HepG2 (cell line): ENCODE measurements around the gene LZTS2.

Source experiments
- CC2D1A ChIP-seq: sonication (generic); formaldehyde crosslinking; IDR thresholded peaks from 2 replicates; pipeline ENCODE4 v1.8.1; 2023; ENCODE audit warnings: mild to moderate bottlenecking, missing genetic modification reagents
- E2F5 ChIP-seq: sonication (generic); formaldehyde crosslinking; conservative IDR thresholded peaks from 2 replicates; pipeline ENCODE4 v1.4.0; 2020; ENCODE audit warnings: missing genetic modification reagents
- FUBP1 ChIP-seq: sonication (generic); formaldehyde crosslinking; IDR thresholded peaks from 2 replicates; pipeline ENCODE4 v1.5.1; 2020; ENCODE audit warnings: missing genetic modification reagents, mild to moderate bottlenecking, borderline replicate concordance
- GATAD1 ChIP-seq: IDR thresholded peaks from 2 replicates; pipeline ENCODE4 v1.6.1; 2016; ENCODE audit warnings: missing genetic modification reagents, missing compliant biosample characterization
- MXD4 ChIP-seq: IDR thresholded peaks from 2 replicates; pipeline ENCODE4 v1.6.1; 2016; ENCODE audit warnings: mild to moderate bottlenecking, missing biosample characterization, missing genetic modification reagents
- ZNF263 ChIP-seq: sonication (generic); formaldehyde crosslinking; IDR thresholded peaks from 2 replicates; pipeline ENCODE4 v1.4.0; 2020; ENCODE audit warnings: missing genetic modification reagents
- TF ChIP-seq, protein P1 (sequence below): IDR thresholded peaks from 2 replicates; pipeline ENCODE4 v1.6.1; 2016
- TF ChIP-seq, protein P2 (sequence below): sonication (generic); formaldehyde crosslinking; IDR thresholded peaks from 2 replicates; pipeline ENCODE4 v1.5.1; 2020; ENCODE audit warnings: missing genetic modification reagents, mild to moderate bottlenecking, borderline replicate concordance

DNA sequence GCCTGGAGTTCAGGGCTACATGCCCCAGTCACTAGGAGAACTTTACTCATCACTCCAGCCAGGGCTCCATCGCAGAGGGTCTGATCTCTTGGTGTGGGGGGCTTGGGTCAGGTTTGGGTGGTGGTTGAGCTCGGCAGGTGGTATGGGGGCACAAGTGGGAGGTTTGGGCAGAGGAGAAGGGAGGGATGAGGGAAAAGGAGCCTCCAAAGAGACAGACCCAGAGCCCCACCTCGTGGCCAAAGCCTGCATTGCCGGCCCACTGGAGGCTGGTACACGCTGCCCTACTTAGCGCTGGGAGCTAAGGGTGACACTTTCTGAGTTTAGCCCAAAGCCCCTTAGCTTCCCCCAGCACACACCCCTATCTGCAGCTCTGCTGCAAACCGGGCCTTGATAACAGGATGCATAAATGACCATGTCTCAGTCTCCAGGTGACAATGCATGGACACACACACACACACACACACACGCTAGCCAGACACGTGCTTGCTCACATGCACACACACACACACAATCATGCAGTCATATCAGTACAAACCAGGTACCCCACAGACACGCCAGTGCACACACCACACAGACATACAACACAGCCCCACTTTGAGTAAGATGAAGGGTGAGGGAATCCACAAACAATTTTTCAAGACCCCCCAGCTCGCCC is 14.7 kb downstream of the LZTS2 start:
- TF ChIP-seq E2F5 (CRISPR knock-in tag), result no peak
- no peak for TF ChIP-seq CC2D1A (CRISPR knock-in tag)
- no peak for TF ChIP-seq GATAD1
- TF ChIP-seq ZNF263, result 0 out of 2 replicates have a peak, but pooled peaks have one; percentile 21
- TF ChIP-seq, protein P1, sequence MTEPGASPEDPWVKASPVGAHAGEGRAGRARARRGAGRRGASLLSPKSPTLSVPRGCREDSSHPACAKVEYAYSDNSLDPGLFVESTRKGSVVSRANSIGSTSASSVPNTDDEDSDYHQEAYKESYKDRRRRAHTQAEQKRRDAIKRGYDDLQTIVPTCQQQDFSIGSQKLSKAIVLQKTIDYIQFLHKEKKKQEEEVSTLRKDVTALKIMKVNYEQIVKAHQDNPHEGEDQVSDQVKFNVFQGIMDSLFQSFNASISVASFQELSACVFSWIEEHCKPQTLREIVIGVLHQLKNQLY, result no peak
- TF ChIP-seq FUBP1, result no peak
- TF ChIP-seq, protein P2, sequence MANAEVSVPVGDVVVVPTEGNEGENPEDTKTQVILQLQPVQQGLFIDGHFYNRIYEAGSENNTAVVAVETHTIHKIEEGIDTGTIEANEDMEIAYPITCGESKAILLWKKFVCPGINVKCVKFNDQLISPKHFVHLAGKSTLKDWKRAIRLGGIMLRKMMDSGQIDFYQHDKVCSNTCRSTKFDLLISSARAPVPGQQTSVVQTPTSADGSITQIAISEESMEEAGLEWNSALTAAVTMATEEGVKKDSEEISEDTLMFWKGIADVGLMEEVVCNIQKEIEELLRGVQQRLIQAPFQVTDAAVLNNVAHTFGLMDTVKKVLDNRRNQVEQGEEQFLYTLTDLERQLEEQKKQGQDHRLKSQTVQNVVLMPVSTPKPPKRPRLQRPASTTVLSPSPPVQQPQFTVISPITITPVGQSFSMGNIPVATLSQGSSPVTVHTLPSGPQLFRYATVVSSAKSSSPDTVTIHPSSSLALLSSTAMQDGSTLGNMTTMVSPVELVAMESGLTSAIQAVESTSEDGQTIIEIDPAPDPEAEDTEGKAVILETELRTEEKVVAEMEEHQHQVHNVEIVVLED (CRISPR knock-in tag), result no peak
- TF ChIP-seq MXD4, result no peak
